Activated CD4-positive, CD25-positive, alpha-beta regulatory T cell treated with anti-CD3 and anti-CD28 coated beads, Interleukin-2, amount 50 U/mL, for 24 hours (primary cell): ENCODE measurements around the gene KIF26B.

Experiments used
- ATAC-seq, 2 donors: fragments of 150-1000 bp; cut with Tn5 transposase; one replicate each; pipeline ENCODE4 v1.10.0; 2021; ENCODE audit warnings: mild to moderate bottlenecking in 1 of 2, moderate library complexity in 1 of 2

KIF26B gene

DNA sequence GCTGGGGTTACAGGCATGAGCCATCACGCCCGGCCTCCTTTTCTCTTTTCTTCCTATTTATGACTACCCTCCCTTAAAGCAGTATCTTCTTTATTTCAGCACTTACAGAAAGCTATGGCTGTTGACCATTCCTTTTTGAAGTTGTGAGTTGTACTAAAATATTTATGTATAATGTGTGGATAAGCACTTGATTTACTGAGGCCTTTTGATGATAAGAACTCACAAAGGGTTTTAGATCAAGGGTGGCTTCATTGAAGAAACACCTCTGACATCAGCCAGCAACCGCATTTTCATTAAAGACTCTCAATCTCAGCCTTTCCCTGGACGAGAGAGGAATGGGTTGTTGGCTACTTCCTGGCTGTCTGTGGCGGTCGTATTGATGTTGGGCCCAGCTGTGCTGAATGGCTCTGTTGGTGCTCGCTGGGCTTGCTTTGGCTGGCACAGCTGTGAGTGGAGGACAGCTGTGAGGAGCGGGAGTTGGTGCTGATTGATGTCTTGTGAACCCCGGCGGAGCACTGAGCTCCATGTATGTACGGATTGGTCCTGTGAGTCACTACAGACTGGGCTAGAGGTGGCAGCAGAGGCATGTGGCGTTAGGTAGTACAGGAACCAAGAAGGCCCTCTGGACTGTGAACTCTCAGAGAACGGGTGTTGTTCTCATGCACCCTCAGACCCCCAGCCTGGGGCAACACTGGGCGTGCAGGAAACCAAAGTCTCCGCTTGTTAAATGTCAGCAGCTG, 208.8 kb downstream of the KIF26B start:
- no peak for ATAC-seq

GRCh38 chr1:245365095-245366020, 210.6 kb downstream of the KIF26B start:
- no peak for ATAC-seq

DNA sequence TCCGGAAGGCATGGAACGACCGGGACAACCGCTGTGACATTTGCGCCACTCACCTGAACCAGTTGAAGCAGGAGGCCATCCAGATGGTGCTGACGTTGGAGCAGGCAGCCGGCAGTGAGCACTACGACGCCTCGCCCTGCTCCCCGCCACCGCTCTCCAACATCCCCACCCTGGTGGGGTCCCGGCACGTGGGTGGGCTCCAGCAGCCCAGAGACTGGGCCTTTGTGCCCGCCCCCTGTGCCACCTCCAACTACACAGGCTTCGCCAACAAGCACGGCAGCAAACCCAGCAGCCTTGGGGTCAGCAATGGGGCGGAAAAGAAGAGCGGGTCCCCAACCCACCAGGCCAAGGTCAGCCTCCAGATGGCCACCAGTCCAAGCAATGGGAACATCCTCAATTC, 212.1 kb downstream of the KIF26B start:
- ATAC-seq = no peak

GRCh38 chr1:245370175-245370825, 215.5 kb downstream of the KIF26B start:
- ATAC-seq = no peak

GRCh38 chr1:245370905-245371581, 216.3 kb downstream of the KIF26B start:
- no peak for ATAC-seq

DNA sequence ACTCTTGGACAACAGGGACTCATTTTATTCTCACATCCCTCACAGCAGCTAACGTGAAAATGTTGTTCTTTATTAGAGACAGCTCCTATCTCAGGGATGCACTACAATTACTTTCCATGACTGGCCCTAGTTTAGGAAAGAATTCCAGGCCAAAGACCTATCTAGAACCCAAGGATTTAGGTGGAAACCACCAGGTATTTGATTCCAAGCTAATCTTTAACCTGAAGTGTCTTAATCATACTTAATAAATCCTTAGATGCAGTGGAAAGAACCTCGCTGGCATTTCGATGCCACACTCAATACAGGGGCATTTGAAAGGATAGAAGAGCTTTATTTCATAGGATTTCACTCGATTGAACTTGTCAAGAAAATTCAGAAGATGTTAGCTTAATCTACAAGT, 218.3 kb downstream of the KIF26B start:
- ATAC-seq = no peak

GRCh38 chr1:245375789-245376460, 221.1 kb downstream of the KIF26B start:
- no peak for ATAC-seq

- ATAC-seq = no peak
Observed at GRCh38 chr1:245377854-245378253, 223.1 kb downstream of the KIF26B start.

DNA sequence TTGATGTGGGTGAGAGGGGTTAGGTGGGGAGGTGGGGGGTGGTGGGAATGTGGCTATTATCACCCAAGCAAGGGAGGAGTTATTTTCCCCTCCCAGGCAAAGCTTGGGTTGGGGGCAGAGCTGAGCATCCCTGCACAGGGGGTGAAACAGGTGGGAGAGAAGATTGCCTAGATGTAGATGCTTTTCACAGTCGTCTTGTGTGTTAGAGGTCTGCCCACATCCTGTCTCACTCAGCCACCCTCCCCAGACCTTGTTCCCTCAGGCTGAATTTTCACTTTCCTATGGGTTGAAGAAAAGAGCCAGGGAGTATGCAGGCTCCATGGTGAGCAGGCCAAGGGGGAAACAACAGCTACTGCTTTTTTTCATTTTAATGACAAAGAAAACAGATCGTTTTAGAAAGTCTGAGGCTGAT, 223.5 kb downstream of the KIF26B start:
- ATAC-seq = no peak

- no peak for ATAC-seq
Observed at GRCh38 chr1:245378745-245379144, 224.0 kb downstream of the KIF26B start.

DNA sequence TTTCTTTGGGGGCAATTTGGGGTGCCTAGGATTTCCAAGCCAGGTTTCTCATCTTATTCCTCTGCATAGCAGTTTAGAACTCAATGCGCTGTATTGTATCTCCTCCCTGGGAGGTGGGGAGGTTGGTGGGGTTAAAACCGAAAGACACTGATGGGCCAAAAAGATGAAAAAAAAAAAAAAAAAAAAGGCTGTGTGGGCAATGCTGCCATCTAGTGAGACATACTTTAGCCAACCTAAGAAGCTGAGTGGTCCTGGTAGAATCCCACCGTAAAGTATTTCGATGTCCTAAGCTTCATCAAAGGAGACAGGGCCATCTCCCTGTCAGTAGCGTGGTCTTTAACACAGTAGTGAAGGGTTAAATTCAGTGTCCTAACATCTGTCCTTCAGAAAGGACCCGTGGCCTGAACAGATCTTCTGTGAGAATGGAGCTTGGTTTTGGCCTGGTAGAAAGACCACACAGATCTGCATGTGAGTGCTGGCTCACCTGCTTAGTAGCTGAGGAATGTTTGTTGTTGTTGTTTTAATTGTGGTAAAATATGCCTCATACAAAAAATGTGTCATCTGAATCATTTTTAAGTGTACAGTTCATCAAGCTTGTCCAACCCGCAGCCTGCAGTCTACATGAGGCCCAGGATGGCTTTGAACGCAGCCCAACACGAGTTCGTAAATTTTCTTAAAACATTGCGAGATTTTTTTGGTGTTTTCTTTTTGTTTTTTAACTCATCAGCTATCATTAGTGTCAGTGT, 226.2 kb downstream of the KIF26B start:
- no peak for ATAC-seq

DNA sequence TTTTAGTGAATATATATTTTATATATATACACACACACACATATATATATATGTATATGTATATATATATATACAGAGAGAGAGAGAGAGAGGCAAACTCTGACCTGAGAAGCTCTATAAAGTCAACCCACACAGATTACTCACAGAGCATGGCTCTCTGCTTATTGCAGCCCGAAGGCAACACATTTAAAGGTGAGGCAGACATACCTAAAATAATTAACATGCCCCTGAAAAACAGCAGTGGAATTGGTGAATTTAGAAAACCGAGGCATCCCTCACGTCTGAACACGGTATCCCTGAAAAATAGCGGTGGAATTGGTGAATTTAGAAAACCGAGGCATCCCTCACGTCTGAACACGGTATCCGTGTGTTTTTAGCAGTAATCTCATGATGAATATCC, 228.2 kb downstream of the KIF26B start:
- no peak for ATAC-seq

DNA sequence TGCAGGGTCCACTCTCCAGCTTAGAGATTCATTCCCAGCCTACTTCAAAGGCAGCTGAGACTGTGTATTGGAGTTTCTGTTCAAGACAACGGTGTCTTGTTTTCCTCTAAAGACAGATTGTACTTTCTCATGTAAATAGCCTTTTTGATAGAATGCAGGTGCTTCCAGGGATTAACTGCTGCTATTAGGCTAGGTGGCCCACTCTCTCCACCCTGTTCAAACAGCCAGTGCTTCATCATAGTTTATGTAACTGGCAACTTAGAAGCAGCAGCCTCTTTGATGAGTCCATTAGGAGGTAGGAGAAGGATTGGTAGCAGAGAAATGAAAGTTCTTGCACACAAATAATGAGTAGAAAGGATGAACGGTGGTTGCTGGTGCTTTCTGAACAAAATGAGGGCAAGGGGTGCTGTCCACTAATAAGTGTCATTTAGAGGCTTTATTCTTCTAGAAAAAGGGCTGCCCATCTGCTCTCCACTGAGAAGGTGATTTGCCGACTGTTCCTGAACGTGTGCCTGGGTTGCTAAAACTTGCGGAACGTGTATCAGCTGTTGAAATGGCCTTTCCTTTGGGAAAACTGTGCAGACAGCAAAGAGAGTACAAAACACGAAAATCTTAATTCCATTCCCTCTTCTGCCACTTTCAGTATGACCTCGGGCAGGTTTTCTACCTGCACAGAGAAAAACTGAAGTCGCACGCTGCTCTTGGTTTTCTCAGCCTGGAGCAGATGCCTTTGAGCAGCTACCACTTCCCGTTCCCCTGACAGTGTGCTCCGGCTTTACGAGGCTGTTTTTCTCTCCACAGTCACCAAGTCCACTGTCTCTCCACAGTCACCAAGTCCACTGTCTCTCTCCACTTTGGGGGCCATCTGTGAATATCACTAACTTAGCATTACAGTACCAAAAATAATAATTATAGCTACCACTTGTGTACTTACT, 228.9 kb downstream of the KIF26B start:
- no peak for ATAC-seq

DNA sequence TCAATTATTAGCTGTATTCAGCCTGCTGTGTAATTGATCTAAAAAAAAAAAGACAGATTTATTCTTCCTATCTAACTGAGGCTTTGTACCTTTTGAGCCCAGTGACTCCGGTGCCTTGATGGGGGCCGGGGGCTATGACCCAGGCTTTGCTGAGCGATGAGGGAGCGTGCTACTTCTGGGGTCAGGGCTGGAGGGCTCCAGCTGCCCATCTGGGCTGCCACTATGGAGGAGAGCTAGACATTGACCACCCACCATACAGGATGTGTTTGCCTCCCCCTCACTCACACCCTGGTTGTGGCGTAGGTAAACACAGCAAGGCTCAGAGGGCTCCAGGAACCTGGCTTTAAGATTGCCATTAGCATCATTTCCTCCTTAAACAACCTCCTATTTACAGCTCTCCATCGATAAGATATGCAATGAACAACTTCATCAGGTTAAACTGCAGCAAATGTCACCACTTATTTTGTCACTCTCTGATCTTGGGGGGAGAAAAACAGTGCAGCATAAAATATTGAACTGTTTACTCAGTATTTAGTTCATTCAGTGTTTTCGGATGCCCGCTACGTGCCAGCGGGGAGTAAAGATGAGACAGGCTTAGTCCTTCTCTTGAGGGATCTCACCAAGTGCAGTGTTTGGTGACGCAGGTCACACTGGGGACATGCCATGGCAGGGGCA, 231.6 kb downstream of the KIF26B start:
- ATAC-seq = no peak

DNA sequence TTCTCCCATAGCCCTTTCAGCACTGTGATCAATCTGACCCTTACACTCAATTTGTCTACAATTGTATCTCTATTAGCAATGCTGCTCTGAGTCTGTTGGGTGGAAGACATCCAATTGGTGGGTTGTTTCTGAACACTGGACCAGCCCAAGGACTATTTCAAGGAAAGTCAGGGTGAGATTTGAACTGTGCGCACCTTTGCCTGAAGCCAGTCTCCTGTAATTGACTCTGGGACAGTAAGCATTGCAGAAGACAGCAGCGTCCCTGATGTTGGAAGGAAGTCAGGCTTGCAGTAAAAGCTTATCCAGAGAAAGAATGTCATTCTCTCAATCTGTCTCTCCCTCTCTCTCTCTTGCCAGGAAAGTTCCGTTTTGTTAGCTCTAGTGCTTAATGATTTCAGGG, 233.9 kb downstream of the KIF26B start:
- no peak for ATAC-seq

- ATAC-seq = no peak
Observed at GRCh38 chr1:245389873-245390272, 235.1 kb downstream of the KIF26B start.

- ATAC-seq = no peak
Observed at GRCh38 chr1:245390975-245391374, 236.2 kb downstream of the KIF26B start.

- ATAC-seq = no peak
Observed at GRCh38 chr1:245393694-245394093, 238.9 kb downstream of the KIF26B start.

DNA sequence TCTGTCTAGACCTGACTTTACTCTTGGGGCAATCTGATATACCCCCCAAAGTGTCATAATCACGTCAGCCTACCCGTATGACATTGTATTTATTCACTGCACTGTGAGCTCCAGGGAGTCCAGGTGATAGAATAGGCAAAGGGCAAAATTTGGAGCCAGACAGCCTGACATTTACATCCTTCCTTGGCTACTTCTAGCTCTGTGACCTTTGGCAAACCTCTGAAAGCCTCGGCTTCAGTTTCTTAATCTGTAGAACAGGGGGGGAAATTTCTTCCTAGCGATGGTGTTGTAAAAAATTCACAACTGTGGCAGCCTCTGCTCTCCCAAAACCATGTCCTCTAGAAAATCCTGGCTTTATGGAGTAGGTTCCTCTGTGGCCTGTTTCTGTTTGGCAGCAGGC, 240.9 kb downstream of the KIF26B start:
- ATAC-seq = no peak

GRCh38 chr1:245396615-245397014, 241.8 kb downstream of the KIF26B start:
- no peak for ATAC-seq
